ENCODE data around the gene DZIP1L.
"Not testable (repeated sequence)": the region's sequence is repeated elsewhere in the genome, so short reads cannot be mapped to it uniquely, and the experiment has no call there.

The DZIP1L gene, protein sequence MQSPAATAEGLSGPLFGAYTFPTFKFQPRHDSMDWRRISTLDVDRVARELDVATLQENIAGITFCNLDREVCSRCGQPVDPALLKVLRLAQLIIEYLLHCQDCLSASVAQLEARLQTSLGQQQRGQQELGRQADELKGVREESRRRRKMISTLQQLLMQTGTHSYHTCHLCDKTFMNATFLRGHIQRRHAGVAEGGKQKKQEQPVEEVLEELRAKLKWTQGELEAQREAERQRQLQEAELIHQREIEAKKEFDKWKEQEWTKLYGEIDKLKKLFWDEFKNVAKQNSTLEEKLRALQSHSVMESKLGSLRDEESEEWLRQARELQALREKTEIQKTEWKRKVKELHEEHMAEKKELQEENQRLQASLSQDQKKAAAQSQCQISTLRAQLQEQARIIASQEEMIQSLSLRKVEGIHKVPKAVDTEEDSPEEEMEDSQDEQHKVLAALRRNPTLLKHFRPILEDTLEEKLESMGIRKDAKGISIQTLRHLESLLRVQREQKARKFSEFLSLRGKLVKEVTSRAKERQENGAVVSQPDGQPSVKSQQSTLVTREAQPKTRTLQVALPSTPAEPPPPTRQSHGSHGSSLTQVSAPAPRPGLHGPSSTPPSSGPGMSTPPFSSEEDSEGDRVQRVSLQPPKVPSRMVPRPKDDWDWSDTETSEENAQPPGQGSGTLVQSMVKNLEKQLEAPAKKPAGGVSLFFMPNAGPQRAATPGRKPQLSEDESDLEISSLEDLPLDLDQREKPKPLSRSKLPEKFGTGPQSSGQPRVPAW

DNA sequence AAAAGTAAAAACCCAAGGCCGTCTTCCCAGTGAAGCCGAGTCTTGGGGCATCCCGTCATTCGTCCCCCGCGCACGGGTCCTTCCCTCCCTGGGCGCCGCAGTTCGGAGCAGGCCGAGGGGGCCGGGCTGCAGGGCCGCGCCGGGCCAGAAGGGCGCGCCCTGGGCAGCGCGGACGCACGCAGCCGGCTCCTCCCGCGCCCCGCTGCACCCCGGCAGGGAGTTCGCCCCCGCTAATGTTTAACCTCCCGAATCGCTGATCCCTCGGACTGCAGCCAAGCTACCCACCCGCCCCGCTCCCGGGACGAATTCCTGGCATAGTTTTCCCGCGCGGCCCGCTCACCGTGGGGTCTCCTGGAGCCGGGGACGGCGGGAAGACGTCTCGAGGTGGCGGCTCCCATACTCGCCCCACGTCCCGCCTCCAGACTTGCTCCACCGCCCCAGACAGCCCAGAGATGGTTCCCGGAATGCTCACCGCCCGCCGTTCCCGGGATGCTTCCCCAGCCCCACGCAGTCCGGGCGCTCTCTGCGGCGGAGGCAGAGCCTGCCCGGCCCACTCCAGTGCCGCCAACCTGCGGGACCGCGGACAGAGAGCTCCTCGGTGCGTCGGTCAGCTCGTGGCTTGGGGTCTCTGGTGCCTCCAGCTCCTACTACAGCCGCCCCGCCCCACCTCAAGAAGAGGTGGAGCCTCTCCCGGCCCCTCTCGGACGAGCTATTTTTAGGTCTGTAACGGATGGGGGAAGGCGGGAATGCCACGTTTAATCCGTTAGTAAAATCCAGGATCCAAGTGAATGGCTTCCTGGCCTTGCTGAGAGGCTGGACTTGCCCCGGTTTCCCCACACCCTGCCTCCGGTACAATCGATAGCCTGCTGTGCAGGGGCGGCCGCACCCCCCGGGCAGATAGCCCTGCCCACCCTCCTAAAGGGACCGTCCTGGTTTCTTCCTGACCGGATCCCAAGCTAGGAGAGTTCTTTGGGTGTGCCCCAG, at the start of gene DZIP1L:
Gene DZIP1L (minus strand): TSS at position 621 of the 984 bp plus-strand sequence. CDS start 11,637 bp downstream, outside the sequence.
- no peak for DNase-seq

- DNase-seq, result no peak
These were observed 49.7 kb upstream of the DZIP1L start for GRCh38 chr3:138165061-138165460.

DNA sequence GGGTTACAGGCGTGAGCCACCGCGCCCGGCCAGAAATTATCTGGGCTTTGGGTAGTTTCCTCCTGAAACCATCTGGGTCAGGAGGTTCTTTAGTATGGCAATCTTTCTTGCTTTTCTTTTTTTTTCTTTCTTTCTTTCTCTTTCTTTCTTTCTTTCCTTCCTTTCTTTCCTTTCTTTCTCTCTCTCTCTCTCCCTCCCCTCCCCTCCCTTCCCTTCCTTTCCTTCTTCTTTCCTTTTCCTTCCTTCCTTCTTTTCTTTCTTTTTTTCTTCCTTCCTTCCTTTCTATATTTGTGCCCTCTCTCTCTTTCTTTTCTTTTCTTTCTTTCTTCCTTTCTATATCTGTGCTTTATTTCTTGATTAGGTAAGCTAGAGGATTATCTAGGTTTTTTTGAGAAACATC, 42.3 kb upstream of the DZIP1L start:
- DNase-seq, result no peak

DNA sequence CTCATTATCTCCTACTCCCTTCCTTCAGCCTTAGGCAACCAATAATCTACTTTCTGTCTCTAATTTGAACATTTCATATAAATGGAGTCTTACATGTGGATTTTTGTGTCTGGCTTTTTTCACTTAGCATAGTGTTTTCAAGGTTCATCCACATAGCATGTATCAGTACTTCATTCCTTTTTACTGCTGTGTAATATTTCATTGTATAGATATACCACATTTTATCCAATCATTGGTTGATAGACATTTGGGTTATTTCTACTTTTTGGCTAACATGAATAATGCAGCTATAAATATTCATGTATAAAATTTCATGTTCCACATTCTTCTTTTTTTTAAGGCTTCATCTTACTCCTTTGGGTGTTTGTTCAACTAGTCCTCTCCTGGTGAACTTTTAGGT, 39.1 kb upstream of the DZIP1L start:
- no peak for DNase-seq

DNA sequence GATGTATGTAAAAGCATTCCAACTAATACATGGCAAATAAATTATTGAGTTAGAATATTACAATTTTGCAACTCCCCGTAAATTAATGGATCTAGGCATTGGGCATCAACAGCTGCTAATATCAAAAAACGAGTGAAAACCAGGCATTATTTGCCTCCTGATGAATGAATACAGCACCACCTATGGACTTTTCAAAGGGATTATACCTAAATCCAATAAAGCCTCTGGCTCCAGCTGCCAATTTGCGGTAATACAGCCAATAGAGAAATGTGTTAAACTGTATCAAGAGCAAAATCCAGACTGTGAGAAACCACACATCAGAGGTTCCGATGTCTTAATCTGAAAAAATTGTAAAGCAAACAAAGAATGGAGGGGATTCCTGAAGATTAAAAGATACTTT, 33.1 kb upstream of the DZIP1L start:
- DNase-seq, result no peak

GRCh38 chr3:138142181-138142580, 26.8 kb upstream of the DZIP1L start:
- DNase-seq, result not testable (repeated sequence)

DNA sequence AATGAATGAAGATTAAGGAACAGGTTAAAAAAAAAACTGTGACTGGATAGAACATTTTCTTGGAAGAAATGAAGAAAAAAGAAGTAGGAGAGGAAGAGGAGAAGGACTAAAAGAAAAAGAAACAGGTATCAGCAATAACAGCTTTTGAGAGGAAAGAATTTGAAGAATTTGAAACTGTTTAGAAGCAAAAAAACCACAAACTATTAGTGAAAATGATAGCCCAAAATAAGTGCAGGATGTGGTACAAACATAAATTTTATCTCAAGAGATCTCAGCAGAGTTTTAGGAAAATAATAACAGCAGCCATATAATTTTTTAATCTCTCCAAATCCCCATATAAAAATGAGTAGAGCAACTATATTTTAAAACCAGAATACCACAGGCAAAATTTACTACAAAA, 25.5 kb upstream of the DZIP1L start:
- DNase-seq, result no peak

DNA sequence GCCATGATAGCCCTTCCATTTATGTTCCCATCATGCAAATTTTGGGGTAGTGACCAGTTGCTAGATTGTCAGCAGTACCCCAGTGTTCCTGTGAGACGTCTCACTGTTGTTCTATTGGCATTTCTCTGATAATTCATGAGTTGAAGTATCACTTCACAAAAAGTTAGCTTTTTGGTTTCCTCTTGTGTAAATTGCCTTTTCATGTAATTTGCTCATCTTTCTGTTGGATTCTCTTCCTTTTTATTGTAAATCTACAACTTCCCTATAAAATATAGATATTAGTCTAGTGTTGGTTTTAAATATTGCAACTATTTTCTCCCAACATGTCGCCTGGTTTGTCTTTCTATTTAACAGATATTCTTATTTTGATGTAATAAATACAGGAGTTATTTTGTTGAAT, 24.3 kb upstream of the DZIP1L start:
- no peak for DNase-seq

DNA sequence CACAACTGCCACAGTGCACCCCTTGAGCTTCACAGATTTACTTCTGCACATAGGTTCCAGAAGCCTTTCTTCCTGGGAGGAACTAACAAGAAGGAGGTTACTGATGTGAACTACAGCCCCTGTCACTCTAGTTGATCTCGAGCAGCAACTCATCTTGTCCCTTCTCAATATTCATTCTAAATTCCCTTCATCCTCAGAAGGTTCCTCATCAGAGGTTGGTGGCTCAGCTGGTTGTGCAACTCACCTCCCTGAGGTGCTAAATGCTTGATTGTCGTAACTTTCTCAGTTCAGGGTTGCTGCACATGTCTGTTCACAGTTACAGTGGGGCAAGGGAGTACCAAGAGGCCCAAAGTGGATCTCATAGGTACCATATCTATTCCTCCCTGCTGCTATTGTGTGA, 22.5 kb upstream of the DZIP1L start:
- DNase-seq, result no peak

DNA sequence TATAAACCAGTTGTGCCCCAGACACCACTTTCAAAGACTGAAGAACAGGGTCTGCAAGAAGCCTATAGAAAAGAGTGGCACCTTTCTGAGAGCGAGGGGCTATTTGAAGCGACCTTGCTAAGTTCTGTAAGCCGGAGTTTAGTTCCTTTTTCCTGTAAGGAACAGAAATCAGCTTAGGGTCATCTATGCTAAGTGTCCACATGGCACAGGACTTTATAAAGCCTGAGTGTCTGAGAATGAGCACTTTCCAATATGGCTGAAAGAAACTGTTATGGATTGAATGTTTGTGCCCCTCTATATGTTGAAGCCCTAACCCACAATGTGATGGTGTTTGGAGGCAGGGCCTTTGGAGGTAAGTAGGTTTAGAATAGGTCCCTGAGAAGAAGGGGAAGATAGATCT, 20.8 kb upstream of the DZIP1L start:
- no peak for DNase-seq

DNA sequence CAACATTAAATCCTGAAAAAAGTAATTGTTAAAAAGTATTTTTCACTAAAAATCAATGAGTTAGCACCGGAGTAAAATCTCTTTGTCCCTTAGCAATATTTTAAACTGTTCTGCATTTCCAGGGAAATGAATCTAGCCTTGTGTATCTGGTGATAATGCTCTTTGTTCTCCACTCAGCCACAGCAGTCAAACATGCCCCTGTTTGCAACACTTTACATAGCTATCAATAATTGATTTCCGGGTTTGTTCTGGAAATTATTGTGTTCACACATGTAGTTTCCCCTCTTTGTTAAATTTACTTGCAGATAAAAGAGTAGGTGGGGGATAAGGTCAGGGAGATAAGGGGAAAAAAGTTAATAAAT, 20.4 kb upstream of the DZIP1L start:
- DNase-seq, result no peak

GRCh38 chr3:138135146-138135832, 19.9 kb upstream of the DZIP1L start:
- DNase-seq, result no peak

DNA sequence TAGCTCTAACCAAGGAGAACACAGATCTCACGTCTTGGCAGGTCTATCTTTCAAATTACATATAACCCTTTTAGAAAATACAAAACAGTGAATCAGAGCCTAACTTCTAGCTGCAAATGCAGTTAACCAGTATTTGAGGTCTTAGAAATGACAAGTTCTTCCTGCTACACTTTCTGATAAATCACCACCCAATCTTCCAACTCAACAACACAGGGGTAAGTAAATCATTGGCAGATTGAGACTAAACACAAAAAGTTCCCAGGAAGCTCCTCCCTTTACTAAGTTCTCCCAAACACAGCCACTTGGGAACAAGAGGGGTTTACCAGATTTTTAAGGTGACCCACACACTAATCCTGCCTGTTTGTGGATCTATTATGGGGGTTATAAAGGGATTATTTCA, 16.8 kb upstream of the DZIP1L start, which contains the start of gene A4GNT:
Gene A4GNT (minus strand): TSS at position 152 of the 400 bp plus-strand sequence. CDS start 1,134 bp downstream, outside the sequence.
- no peak for DNase-seq

GRCh38 chr3:138127636-138128365, 12.4 kb upstream of the DZIP1L start:
- no peak for DNase-seq

GRCh38 chr3:138125548-138126221, 10.3 kb upstream of the DZIP1L start:
- no peak for DNase-seq

- no peak for DNase-seq
These were observed 9.4 kb upstream of the DZIP1L start for GRCh38 chr3:138124706-138125355.

- no peak for DNase-seq
These were observed 8.8 kb upstream of the DZIP1L start for GRCh38 chr3:138124188-138124587.

- no peak for DNase-seq
These were observed 4.0 kb upstream of the DZIP1L start for GRCh38 chr3:138119423-138119766.

DNA sequence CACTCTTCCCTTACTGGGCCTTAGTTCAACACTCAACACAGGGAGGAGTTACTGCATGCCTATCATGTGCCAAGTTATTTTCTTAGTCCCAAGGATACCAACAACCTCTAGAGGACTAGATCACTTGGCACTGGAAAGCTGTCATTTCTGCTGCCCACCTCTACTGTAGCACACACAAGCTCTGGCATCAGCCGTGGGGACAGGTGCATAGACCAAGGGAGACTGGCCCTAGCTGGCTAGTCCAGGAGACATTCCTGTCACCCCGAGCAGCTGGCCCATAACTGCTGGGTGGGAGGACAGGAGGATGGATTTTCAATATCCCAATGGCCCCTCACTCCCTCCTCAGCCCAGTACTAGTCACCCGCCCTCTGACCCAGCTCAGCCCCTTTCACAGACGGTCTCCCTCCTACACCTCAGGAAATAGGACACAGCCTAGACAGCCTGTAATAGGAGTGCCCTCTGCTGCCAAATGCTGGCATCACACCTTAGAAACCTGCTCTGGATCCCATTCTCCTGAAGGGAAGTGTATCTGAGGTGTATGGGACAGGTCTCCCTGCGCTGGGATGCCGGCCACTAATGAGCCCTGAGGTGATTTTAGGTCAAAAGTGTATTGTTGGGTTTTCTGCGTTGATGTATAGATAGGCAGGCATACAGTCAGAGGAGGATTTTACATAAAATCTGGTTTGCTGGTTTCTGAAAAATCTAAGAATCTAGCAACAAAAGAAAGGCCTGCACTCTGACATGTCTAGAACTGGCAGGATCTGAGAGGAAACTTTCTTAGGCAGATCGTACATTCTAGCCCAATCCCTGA, 3.4 kb upstream of the DZIP1L start:
- DNase-seq, result no peak
